Parathyroid adenoma (tissue), 2 donors: Measurements from ENCODE around the gene ATOSA.

Source experiments
- H2AFZ ChIP-seq: fragments of 300-600 bp; sonication (generic); one replicate; pipeline ENCODE4 v1.7.0; 2017; ENCODE audit warnings: antibody characterized with exemption, mild to moderate bottlenecking
- H3K27ac ChIP-seq: fragments of 300-600 bp; sonication (generic); one replicate; pipeline ENCODE4 v1.7.0; 2017
- H3K27me3 ChIP-seq: fragments of 300-600 bp; sonication (generic); one replicate; pipeline ENCODE4 v1.7.0; 2017; ENCODE audit warnings: low read length; ENCODE audit not compliant: control insufficient read depth, insufficient read depth
- H3K36me3 ChIP-seq: fragments of 300-600 bp; sonication (generic); one replicate; pipeline ENCODE4 v1.7.0; 2017; ENCODE audit warnings: low read length; ENCODE audit not compliant: control insufficient read depth, insufficient read depth
- H3K4me1 ChIP-seq: fragments of 300-600 bp; sonication (generic); one replicate; pipeline ENCODE4 v1.7.0; 2017; ENCODE audit warnings: control low read depth
- H3K4me2 ChIP-seq: fragments of 300-600 bp; sonication (generic); one replicate; pipeline ENCODE4 v1.7.0; 2017; ENCODE audit warnings: low read length
- H3K4me3 ChIP-seq: fragments of 300-600 bp; sonication (generic); one replicate; pipeline ENCODE4 v1.7.0; 2017; ENCODE audit warnings: low read depth, low read length
- H3K79me2 ChIP-seq: fragments of 300-600 bp; sonication (generic); one replicate; pipeline ENCODE4 v1.7.0; 2017; ENCODE audit warnings: control low read depth
- H3K9ac ChIP-seq: fragments of 300-600 bp; sonication (generic); one replicate; pipeline ENCODE4 v1.7.0; 2017; ENCODE audit warnings: mild to moderate bottlenecking
- H3K9me3 ChIP-seq: fragments of 300-600 bp; sonication (generic); one replicate; pipeline ENCODE4 v1.7.0; 2017; ENCODE audit warnings: low read length; ENCODE audit not compliant: control insufficient read depth
- TF ChIP-seq, protein P1 (sequence below): fragments of 300-600 bp; sonication (generic); IDR thresholded peaks from one replicate; pipeline ENCODE4 v1.7.0; 2017; ENCODE audit warnings: antibody characterized with exemption, mild to moderate bottlenecking
- donor health status: primary hyperparathyroidism.

The ATOSA gene

DNA sequence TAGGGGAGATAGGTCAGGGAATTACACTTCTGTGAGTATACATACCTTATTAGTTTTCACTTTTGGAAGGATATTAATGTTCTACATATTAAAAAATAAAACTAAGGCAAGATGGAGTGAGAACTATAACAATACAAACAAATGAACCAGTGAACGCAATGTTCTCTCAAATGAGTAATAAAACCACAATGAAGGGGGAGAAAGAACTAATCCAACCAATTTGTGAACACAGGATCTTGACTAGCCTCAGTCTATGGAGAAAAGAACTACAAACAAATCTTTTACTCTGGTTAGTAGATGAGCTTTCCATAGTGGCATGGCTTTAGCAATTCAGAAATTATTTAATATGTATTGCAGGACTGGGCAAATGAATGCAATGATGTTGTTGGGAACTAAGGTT lies 26.9 kb upstream of the ATOSA start:
- TF ChIP-seq, protein P1, sequence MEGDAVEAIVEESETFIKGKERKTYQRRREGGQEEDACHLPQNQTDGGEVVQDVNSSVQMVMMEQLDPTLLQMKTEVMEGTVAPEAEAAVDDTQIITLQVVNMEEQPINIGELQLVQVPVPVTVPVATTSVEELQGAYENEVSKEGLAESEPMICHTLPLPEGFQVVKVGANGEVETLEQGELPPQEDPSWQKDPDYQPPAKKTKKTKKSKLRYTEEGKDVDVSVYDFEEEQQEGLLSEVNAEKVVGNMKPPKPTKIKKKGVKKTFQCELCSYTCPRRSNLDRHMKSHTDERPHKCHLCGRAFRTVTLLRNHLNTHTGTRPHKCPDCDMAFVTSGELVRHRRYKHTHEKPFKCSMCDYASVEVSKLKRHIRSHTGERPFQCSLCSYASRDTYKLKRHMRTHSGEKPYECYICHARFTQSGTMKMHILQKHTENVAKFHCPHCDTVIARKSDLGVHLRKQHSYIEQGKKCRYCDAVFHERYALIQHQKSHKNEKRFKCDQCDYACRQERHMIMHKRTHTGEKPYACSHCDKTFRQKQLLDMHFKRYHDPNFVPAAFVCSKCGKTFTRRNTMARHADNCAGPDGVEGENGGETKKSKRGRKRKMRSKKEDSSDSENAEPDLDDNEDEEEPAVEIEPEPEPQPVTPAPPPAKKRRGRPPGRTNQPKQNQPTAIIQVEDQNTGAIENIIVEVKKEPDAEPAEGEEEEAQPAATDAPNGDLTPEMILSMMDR, result no peak
- Histone ChIP-seq H3K9ac (no peak overlapping the region), H3K27ac (no peak overlapping the region), H3K27me3 (no peaks in the 10 kb centered on the region), H2AFZ (no peak overlapping the region), H3K4me1 (no peaks in the 10 kb centered on the region), H3K9me3 (no peaks in the 10 kb centered on the region), H3K4me2 (no peak overlapping the region), H3K36me3 (no peaks in the 10 kb centered on the region), H3K79me2 (no peaks in the 10 kb centered on the region), H3K4me3 (no peak overlapping the region)

DNA sequence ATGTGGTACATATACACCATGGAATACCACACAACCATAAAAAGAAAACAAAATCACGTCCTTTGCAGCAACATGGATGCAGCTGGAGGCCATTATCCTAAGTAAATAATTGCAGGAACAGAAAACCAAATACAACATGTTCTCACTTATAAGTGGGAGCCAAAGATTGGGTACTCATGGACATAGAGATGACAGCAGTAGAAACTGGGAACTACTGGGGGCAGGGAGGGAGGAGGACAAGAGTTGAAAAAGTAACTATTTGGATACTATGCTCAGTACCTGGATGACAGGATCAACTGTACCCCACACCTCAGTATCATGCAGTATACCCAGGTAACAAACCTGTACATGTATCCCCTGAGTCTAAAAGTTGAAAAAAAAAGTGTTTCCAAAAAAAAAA lies 23.2 kb upstream of the ATOSA start:
- no peak overlapping the region for H3K9ac ChIP-seq
- no peaks in the 10 kb centered on the region for H3K9me3 ChIP-seq
- H3K36me3 ChIP-seq, result no peaks in the 10 kb centered on the region
- H3K4me2 ChIP-seq, result no peak overlapping the region
- H3K4me1 ChIP-seq, result peaks cover 7% of the 10 kb centered on the region
- no peak overlapping the region for H3K27ac ChIP-seq
- TF ChIP-seq, protein P1, result no peak
- H3K27me3 ChIP-seq, result no peaks in the 10 kb centered on the region
- no peak overlapping the region for H2AFZ ChIP-seq
- no peak overlapping the region for H3K4me3 ChIP-seq
- no peaks in the 10 kb centered on the region for H3K79me2 ChIP-seq

DNA sequence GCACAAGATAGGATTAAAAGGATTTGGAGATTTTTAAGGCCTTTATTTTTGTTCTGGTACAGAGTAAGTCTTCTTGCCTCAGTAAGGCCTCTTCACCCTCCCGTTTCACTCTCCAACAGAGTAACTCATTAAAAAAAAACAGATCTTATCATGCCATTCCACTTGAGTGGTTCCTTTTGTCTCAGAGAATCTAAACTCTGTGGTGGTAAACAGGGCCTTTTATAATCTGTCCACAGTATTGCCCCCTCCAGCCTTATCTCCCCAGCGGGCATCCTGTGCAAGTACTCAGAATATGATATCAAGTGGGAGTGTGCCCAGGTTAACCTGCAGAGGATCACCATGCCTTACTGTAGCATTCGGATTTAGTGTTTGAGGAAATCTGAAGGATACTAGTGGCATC lies 20.3 kb upstream of the ATOSA start:
- no peaks in the 10 kb centered on the region for H3K36me3 ChIP-seq
- H2AFZ ChIP-seq, result peak overlapping the region; percentile 53
- H3K9me3 ChIP-seq, result no peaks in the 10 kb centered on the region
- H3K79me2 ChIP-seq, result no peaks in the 10 kb centered on the region
- no peak overlapping the region for H3K4me3 ChIP-seq
- H3K4me2 ChIP-seq, result no peak overlapping the region
- peaks cover 7% of the 10 kb centered on the region for H3K4me1 ChIP-seq
- no peaks in the 10 kb centered on the region for H3K27me3 ChIP-seq
- H3K9ac ChIP-seq, result no peak overlapping the region
- TF ChIP-seq, protein P1, result no peak
- peak overlapping the region; percentile 29 for H3K27ac ChIP-seq

DNA sequence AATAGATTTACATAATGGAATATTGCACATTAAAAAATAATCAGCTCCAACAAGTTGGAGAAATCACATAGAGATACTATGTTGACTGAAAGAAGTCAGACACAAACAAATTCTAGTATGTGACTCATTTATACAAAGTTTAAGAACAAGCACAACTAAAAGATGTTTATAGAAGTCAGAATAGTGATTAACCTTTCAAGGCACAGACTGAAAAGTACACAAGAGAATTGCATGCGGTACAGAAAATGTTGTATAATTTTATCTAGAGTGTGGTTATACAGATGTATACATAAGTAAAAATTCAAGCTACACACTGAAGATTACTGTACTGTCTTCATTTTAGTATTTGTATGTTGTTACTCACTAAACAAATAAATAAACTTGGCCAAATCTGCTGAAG lies 19.3 kb upstream of the ATOSA start:
- no peak overlapping the region for H3K4me2 ChIP-seq
- no peak overlapping the region for H3K4me3 ChIP-seq
- H3K36me3 ChIP-seq, result no peaks in the 10 kb centered on the region
- no peaks in the 10 kb centered on the region for H3K9me3 ChIP-seq
- peaks cover 7% of the 10 kb centered on the region for H3K4me1 ChIP-seq
- H2AFZ ChIP-seq, result no peak overlapping the region
- no peak overlapping the region for H3K9ac ChIP-seq
- TF ChIP-seq, protein P1, result no peak
- H3K27ac ChIP-seq, result no peak overlapping the region
- no peaks in the 10 kb centered on the region for H3K27me3 ChIP-seq
- no peaks in the 10 kb centered on the region for H3K79me2 ChIP-seq

DNA sequence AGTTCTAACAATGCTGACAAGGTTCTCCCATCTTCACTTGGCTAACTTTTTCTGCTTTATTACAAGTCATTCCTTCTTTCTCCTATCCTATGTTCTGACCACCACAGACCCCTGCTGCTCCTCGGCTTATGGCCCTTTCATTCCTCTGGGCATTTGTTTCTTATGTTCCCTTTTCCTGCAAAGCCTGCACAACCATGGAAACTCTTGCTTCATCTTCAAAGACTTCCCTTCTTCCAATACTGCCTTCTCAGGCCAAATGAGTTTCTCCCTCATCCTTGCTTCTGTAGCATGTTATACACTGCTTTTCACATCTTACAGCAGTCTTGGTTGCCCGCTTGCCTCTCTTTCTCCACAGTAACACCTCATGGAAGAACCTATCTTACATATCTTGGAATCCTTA lies 17.9 kb upstream of the ATOSA start:
- H3K9ac ChIP-seq, result no peak overlapping the region
- no peaks in the 10 kb centered on the region for H3K36me3 ChIP-seq
- H3K27me3 ChIP-seq, result no peaks in the 10 kb centered on the region
- H3K4me2 ChIP-seq, result no peak overlapping the region
- H2AFZ ChIP-seq, result no peak overlapping the region
- H3K27ac ChIP-seq, result no peak overlapping the region
- no peaks in the 10 kb centered on the region for H3K9me3 ChIP-seq
- H3K4me3 ChIP-seq, result no peak overlapping the region
- TF ChIP-seq, protein P1, result no peak
- no peaks in the 10 kb centered on the region for H3K79me2 ChIP-seq
- peaks cover 7% of the 10 kb centered on the region for H3K4me1 ChIP-seq
